Right lobe of liver (tissue), 6 donors: ENCODE measurements around the gene CAPN2. TPM values are rescaled to one million over a fixed set of nuclear protein-coding genes. Genes with fewer than 3 reads are reported as not detected.
"Not testable (repeated sequence)": the region's sequence is repeated elsewhere in the genome, so short reads cannot be mapped to it uniquely, and the experiment has no call there.

Source experiments
- ATAC-seq, 4 donors: fragments of 200-7000 bp; cut with Tn5 transposase; one replicate each; pipeline ENCODE4 v1.9.1; 2020; ENCODE audit warnings: mild to moderate bottlenecking in 4 of 4, moderate library complexity in 4 of 4
- DNase-seq, 3 donors: peaks; one replicate each; pipeline ENCODE4 v3.0.0-alpha.2; 2020
- H3K27ac ChIP-seq, 3 donors: fragments of 200-600 bp; one replicate each; pipeline ENCODE4 v1.8.0; 2022
- H3K27me3 ChIP-seq, 2 donors: fragments of 200-600 bp; one replicate each; pipeline ENCODE4 v1.8.0; 2022
- H3K36me3 ChIP-seq, 4 donors: fragments of 200-600 bp; sonication (generic) in 1 of 4; one replicate each; pipeline versions ENCODE4 v1.5.1 to v1.8.0; 2017 to 2022; ENCODE audit warnings: control low read depth in 1 of 4
- H3K4me1 ChIP-seq, 4 donors: fragments of 200-600 bp; sonication (generic) in 1 of 4; one replicate each; pipeline versions ENCODE4 v1.5.1 to v1.8.0; 2017 to 2022; ENCODE audit warnings: control low read depth in 1 of 4
- H3K4me3 ChIP-seq, 3 donors: fragments of 200-600 bp; one replicate each; pipeline ENCODE4 v1.8.0; 2022
- H3K9me3 ChIP-seq, 4 donors: fragments of 200-600 bp; sonication (generic) in 1 of 4; one replicate each; pipeline versions ENCODE4 v1.5.1 to v1.8.0; 2017 to 2022; ENCODE audit warnings: control low read depth in 1 of 4
- POLR2A ChIP-seq: fragments of 450-650 bp; IDR thresholded peaks from one replicate; pipeline ENCODE4 v1.6.1; 2017; ENCODE audit warnings: antibody characterized with exemption, mild to moderate bottlenecking
- WGBS: methylation state at CpG from one replicate; pipeline ENCODE4 v1.1.6; 2018; ENCODE audit warnings: low coverage, low lambda C conversion rate; ENCODE audit not compliant: insufficient coverage; ENCODE audit errors: missing lambda C conversion rate; 5-methylcytosine and 5-hydroxymethylcytosine counted together
- intact Hi-C, 2 donors: fragments of 100-400 bp; cut with DNase I; formaldehyde crosslinking; loops; one replicate each; pipeline versions ENCODE4 v1.11.2 to v1.14.1; 2022
- total RNA-seq, 6 experiments: library from RNA; depleted of rRNA in 2 of 6; stranded (reverse); fragments of >200 nt in 2 of 6; fragmentation: NEBNext Ultra II Directional in 3 of 6; extraction: Animal tissue kit (Norgen Biotek cat#: 25700) in 3 of 6; gene quantifications; one replicate each; pipeline versions ENCODE4 v1.1.0 to v1.2.4, GENCODE V29; 2016 to 2023
- TF ChIP-seq, protein P1 (sequence below), 4 donors: fragments of 200-600 bp in 3 of 4; fragments of 450-650 bp in 1 of 4; IDR thresholded peaks; one replicate each; pipeline versions ENCODE4 v1.5.1 to v1.8.0; 2016 to 2022; ENCODE audit warnings: antibody characterized with exemption in 4 of 4, mild to moderate bottlenecking in 2 of 4
- donor health status: DM: no; HTN: yes; CAD: no.
- donor health status: DM: no; HTN: no; CAD: no.
- donor health status: DM: no; HTN: no; CAD: no.
- donor health status: DM: no; HTN: yes; CAD: no.
- donor health status: DM: no; HTN: yes; CAD: no.

CAPN2 gene
- total RNA-seq, 6 experiments from 2014 or later: 17.5 to 53.1 (median 33.1) TPM

- Histone ChIP-seq H3K36me3 (no peaks in the 10 kb centered on the region), H3K4me1 (no peaks in the 10 kb centered on the region), H3K27ac (no peak overlapping the region), H3K9me3 (no peaks in the 10 kb centered on the region), H3K4me3 (no peak overlapping the region), H3K27me3 (no peaks in the 10 kb centered on the region)
- peak; percentile 18 to 58 (median 38) for ATAC-seq
- no peak for DNase-seq
- WGBS: 61% methylated on average over 4 of the region's 6 CpGs
- intact Hi-C loops: no loop called here
- no peak for TF ChIP-seq POLR2A
- TF ChIP-seq, protein P1, sequence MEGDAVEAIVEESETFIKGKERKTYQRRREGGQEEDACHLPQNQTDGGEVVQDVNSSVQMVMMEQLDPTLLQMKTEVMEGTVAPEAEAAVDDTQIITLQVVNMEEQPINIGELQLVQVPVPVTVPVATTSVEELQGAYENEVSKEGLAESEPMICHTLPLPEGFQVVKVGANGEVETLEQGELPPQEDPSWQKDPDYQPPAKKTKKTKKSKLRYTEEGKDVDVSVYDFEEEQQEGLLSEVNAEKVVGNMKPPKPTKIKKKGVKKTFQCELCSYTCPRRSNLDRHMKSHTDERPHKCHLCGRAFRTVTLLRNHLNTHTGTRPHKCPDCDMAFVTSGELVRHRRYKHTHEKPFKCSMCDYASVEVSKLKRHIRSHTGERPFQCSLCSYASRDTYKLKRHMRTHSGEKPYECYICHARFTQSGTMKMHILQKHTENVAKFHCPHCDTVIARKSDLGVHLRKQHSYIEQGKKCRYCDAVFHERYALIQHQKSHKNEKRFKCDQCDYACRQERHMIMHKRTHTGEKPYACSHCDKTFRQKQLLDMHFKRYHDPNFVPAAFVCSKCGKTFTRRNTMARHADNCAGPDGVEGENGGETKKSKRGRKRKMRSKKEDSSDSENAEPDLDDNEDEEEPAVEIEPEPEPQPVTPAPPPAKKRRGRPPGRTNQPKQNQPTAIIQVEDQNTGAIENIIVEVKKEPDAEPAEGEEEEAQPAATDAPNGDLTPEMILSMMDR (IDR thresholded peaks at IDR 0.05): no peak
Observed at GRCh38 chr1:223732993-223733798, 20.9 kb downstream of the CAPN2 start.

DNA sequence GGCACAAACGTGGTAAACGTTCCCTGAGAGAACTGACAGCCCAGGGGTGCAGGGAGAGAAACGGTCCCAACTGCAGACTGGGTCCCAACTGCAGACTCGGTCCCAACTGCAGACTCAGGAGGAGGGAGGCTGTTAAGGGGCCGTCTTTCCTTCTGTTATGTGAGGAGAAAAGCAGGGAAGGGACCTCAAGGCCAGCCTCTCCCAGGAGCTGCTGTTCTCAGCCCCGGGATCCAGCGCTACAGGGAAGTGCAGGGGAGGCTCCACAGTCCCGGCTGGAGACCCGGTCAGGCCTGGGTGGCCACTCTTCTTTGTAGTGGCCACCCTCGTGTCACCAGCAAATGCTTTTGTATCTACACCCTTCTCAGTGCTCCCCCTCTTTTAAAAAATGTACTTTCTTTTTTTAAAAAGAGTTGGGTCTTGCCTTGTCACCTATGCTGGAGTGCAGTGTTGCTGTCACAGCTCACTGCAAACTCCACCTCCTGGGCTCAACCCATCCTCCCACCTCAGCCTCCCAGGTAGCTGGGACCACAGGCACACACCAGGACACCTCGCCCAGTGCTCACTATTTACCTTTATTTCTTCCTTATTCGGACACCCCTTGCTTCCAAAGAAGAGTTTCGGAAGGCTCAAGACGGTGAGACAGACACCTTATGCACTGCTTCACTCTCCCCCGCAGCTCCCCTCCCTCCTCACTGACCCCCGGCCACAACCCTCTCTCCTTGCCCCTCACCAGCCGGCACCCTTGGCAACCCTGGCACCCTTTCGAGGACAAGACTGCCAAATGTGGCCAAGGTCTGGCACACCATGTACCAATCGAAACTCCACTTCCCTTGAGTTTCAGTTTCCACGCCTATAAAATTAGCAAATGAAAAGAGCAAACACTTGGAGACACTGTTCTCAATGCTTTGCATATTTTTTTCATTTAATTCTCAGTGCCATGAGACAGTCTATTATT lies 21.8 kb downstream of the CAPN2 start:
- intact Hi-C loops: no loop called here
- Histone ChIP-seq H3K27ac (no peak overlapping the region), H3K9me3 (no peaks in the 10 kb centered on the region), H3K4me3 (no peak overlapping the region), H3K36me3 (no peaks in the 10 kb centered on the region), H3K27me3 (no peaks in the 10 kb centered on the region), H3K4me1 (no peaks in the 10 kb centered on the region)
- ATAC-seq (peak in 1 of 4 donors; percentile 23), DNase-seq (no peak)
- 85% methylated on average over 14 of the region's 20 CpGs for WGBS
- TF ChIP-seq, protein P1 (IDR thresholded peaks at IDR 0.05): no peak
- TF ChIP-seq POLR2A: no peak

DNA sequence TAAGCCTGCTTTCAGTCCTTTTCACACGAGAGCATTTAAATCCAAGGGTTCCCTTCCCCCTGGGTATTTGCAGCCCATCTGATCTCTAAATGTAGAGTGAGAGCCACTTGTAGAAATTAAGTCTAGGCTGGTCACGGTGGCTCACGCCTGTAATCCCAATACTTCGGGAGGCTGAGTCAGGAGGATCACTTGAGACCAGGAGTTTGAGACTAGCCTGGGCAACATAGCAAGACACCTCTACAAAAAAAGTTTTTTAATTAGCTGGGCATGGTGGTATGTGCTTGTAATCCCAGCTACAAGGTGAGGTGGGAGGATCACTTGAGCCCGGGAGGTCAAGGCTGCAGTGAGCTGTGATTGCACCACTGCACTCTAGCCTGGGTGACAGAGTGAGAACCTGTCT lies 24.3 kb downstream of the CAPN2 start:
- H3K27ac ChIP-seq, ATAC-seq, DNase-seq, H3K36me3 ChIP-seq, intact Hi-C loops, H3K27me3 ChIP-seq, H3K4me3 ChIP-seq, H3K4me1 ChIP-seq, H3K9me3 ChIP-seq: not testable (repeated sequence)
- 100% methylated on average over 3 of the region's 5 CpGs for WGBS

- no peak overlapping the region for H3K27ac ChIP-seq
- H3K4me3 ChIP-seq: no peak overlapping the region
- H3K36me3 ChIP-seq: no peaks in the 10 kb centered on the region
- no peaks in the 10 kb centered on the region for H3K27me3 ChIP-seq
- no peak for ATAC-seq
- H3K4me1 ChIP-seq: no peaks in the 10 kb centered on the region
- WGBS: 25% methylated on average over 2 of the region's 7 CpGs
- DNase-seq: no peak
- TF ChIP-seq, protein P1 (IDR thresholded peaks at IDR 0.05): no peak
- no peak for TF ChIP-seq POLR2A
- H3K9me3 ChIP-seq: no peaks in the 10 kb centered on the region
- intact Hi-C loops: no loop called here
Observed at GRCh38 chr1:223737342-223737741, 25.0 kb downstream of the CAPN2 start.
